K562 (cell line): ENCODE results near the gene CEP70. TPM values are rescaled to one million over a fixed set of nuclear protein-coding genes. Genes with fewer than 3 reads are reported as not detected.

Experiments used
- ATAC-seq: fragments of 200-7000 bp; cut with Tn5 transposase; 3 replicates; pipeline ENCODE4 v1.9.1; 2020; ENCODE audit warnings: moderate library complexity
- BruUV-seq: library from RNA; stranded (reverse); fragments of 400-500 nt; replicated peaks from 2 replicates; lab custom pipeline; 2021; lab: Mats Ljungman, UMichigan
- CTCF ChIA-PET: fragments of 300-600 bp; formaldehyde crosslinking; extraction: SDS; loops from one replicate; lab custom pipeline; 2021; ENCODE audit warnings: low intra/inter-chr PET ratio; lab: Yijun Ruan, JAX
- POLR2A ChIA-PET: fragments of 300-600, 350-650 bp; sonication (Branson Sonifier 250); formaldehyde crosslinking; extraction: SDS; loops from one replicate; lab custom pipeline; 2021; ENCODE audit warnings: antibody characterized with exemption, inconsistent platforms; lab: Yijun Ruan, JAX
- DNase-seq, 4 experiments: peaks; one replicate each; pipeline versions ENCODE4 v3.0.0 to v3.0.0-alpha.2; 2011 to 2018; ENCODE audit warnings: low spot score in 3 of 4, mixed read lengths in 3 of 4; ENCODE audit errors: extremely low read depth in 1 of 4
- FAIRE-seq: peaks from 2 replicates; lab custom pipeline; 2011; peaks lifted over from hg19 to GRCh38; lab: Jason Lieb, UNC
- H2AFZ ChIP-seq: 2 replicates; pipeline ENCODE4 v1.6.0; 2011; ENCODE audit warnings: low read depth, low read length, control low read depth, inconsistent platforms
- H3K27ac ChIP-seq: fragments of 200-600 bp; 3 replicates; pipeline ENCODE4 v1.8.0; 2011; ENCODE audit warnings: low read depth, mild to moderate bottlenecking, control low read depth, inconsistent platforms, low read length, moderate library complexity, mixed read lengths; ENCODE audit errors: extremely low read depth
- H3K27me3 ChIP-seq, 2 experiments: fragments of 300-600 bp in 1 of 2; 2 replicates in 1 of 2; 3 replicates in 1 of 2; pipeline versions ENCODE4 v1.6.0 to v1.8.0; 2011; ENCODE audit warnings: inconsistent platforms in 2 of 2, low read length in 2 of 2, mild to moderate bottlenecking in 1 of 2, mixed read lengths in 1 of 2, moderate library complexity in 1 of 2; ENCODE audit not compliant: control insufficient read depth in 2 of 2, insufficient read depth in 2 of 2
- H3K36me3 ChIP-seq: fragments of 300-600 bp; 3 replicates; pipeline ENCODE4 v1.8.0; 2011; ENCODE audit warnings: mild to moderate bottlenecking, low read length, inconsistent platforms; ENCODE audit not compliant: control insufficient read depth, insufficient read depth
- H3K4me1 ChIP-seq, 2 experiments: fragments of 200-600 bp in 1 of 2; replicated peaks in 1 of 2; 2 replicates in 1 of 2; 3 replicates in 1 of 2; pipeline versions ENCODE4 v1.5.1 to v1.8.0; 2011; ENCODE audit warnings: inconsistent platforms in 2 of 2, low read length in 2 of 2, mild to moderate bottlenecking in 1 of 2, mixed read lengths in 1 of 2, moderate library complexity in 1 of 2; ENCODE audit not compliant: control insufficient read depth in 2 of 2, insufficient read depth in 2 of 2
- H3K4me2 ChIP-seq: 2 replicates; pipeline ENCODE4 v1.6.1; 2011; ENCODE audit warnings: low read length, control low read depth, inconsistent platforms, mixed read lengths; ENCODE audit not compliant: insufficient read depth
- H3K4me3 ChIP-seq: fragments of 200-600 bp; sonication (generic), shearing (Covaris generic); 2 replicates; pipeline ENCODE4 v1.5.1; 2016; ENCODE audit warnings: control low read depth, inconsistent platforms
- H3K79me2 ChIP-seq: fragments of 200-600 bp; 3 replicates; pipeline ENCODE4 v1.8.0; 2011; ENCODE audit warnings: low read length, inconsistent platforms; ENCODE audit not compliant: control insufficient read depth, insufficient read depth
- H3K9ac ChIP-seq, 2 experiments: 2 replicates each; pipeline versions ENCODE4 v1.6.0 to v1.6.1; 2011; ENCODE audit warnings: low read depth in 2 of 2, low read length in 2 of 2, control low read depth in 1 of 2, inconsistent platforms in 1 of 2, mild to moderate bottlenecking in 1 of 2, mixed read lengths in 1 of 2; ENCODE audit not compliant: insufficient read depth in 1 of 2
- H3K9me1 ChIP-seq: one replicate; pipeline ENCODE4 v1.6.0; 2011; ENCODE audit warnings: inconsistent platforms, mild to moderate bottlenecking, low read length, moderate library complexity; ENCODE audit not compliant: control insufficient read depth, insufficient read depth
- H3K9me3 ChIP-seq: replicated peaks from 2 replicates; pipeline ENCODE4 v1.5.1; 2011; ENCODE audit warnings: low read depth, low read length, inconsistent platforms; ENCODE audit not compliant: control insufficient read depth, insufficient read depth
- H4K20me1 ChIP-seq: replicated peaks from 2 replicates; pipeline ENCODE4 v1.6.1; 2011; ENCODE audit warnings: low read length, inconsistent platforms, mixed read lengths; ENCODE audit not compliant: control insufficient read depth, insufficient read depth
- CXXC5 ChIP-seq: fragments of 250-450 bp; sonication (Bioruptor Pico); IDR thresholded peaks from 2 replicates; pipeline ENCODE4 v1.8.0; 2022; ENCODE audit warnings: inconsistent platforms, mild to moderate bottlenecking, moderate library complexity
- ESRRA ChIP-seq: fragments of 450-650 bp; IDR thresholded peaks from 2 replicates; pipeline ENCODE4 v1.6.1; 2014; ENCODE audit warnings: low read depth, mild to moderate bottlenecking, moderate library complexity, borderline replicate concordance
- ETV5 ChIP-seq: sonication (generic); formaldehyde crosslinking; IDR thresholded peaks from 2 replicates; pipeline ENCODE4 v1.4.0; 2020; ENCODE audit warnings: low read depth, mild to moderate bottlenecking, missing genetic modification reagents
- FOXA3 ChIP-seq, 2 experiments: fragments of 450-650 bp in 1 of 2; sonication (generic) in 1 of 2; formaldehyde crosslinking; IDR thresholded peaks in 1 of 2; conservative IDR thresholded peaks in 1 of 2; 2 replicates each; pipeline versions ENCODE4 v1.4.0 to v1.8.0; 2020 to 2022; ENCODE audit warnings: mild to moderate bottlenecking in 2 of 2, missing genetic modification reagents in 1 of 2
- HNRNPUL1 ChIP-seq: fragments of 200-400 bp; formaldehyde crosslinking; IDR thresholded peaks from 2 replicates; pipeline ENCODE4 v1.6.1; 2017; ENCODE audit warnings: low read length
- JUNB ChIP-seq: fragments of 450-650 bp; formaldehyde crosslinking; conservative IDR thresholded peaks from 2 replicates; pipeline ENCODE4 v1.4.0; 2020; ENCODE audit warnings: mild to moderate bottlenecking
- NR1H2 ChIP-seq: sonication (generic); formaldehyde crosslinking; IDR thresholded peaks from 2 replicates; pipeline ENCODE4 v1.4.0; 2020; ENCODE audit warnings: mild to moderate bottlenecking, missing genetic modification reagents
- POLR2B ChIP-seq: fragments of 450-650 bp; IDR thresholded peaks from 2 replicates; pipeline ENCODE4 v1.6.1; 2018; ENCODE audit warnings: low read depth; ENCODE audit not compliant: partially characterized antibody
- ZNF324 ChIP-seq: fragments of 250-450 bp; sonication (Bioruptor Pico); IDR thresholded peaks from 2 replicates; pipeline ENCODE4 v1.4.0; 2020; ENCODE audit warnings: mild to moderate bottlenecking
- ZNF41 ChIP-seq: fragments of 250-450 bp; sonication (Bioruptor Pico); conservative IDR thresholded peaks from 2 replicates; pipeline ENCODE4 v1.4.0; 2020; ENCODE audit warnings: mild to moderate bottlenecking
- ZNF589 ChIP-seq: fragments of 200-800 bp; sonication (Bioruptor generic); IDR thresholded peaks from 2 replicates; pipeline ENCODE4 v1.6.1; 2016; ENCODE audit warnings: low read depth, missing genetic modification characterization, missing compliant biosample characterization
- WGBS: fragments of 100-300 bp; shearing (Covaris generic); methylation state at CpG from one replicate; pipeline ENCODE4 v1.1.6; 2016; ENCODE audit warnings: low coverage, mixed read lengths; ENCODE audit not compliant: insufficient coverage; ENCODE audit errors: missing lambda C conversion rate; 5-methylcytosine and 5-hydroxymethylcytosine counted together
- in situ Hi-C: fragments of 300-500 bp; cut with MboI; formaldehyde crosslinking; loops from 4 replicates; pipeline ENCODE4 v1.15.0; 2018; ENCODE audit warnings: inconsistent platforms, mixed read lengths
- intact Hi-C: fragments of 100-400 bp; cut with micrococcal nuclease; formaldehyde crosslinking; loops from 2 replicates; pipeline ENCODE4 v1.14.2; 2022
- polyA plus RNA-seq, 8 experiments: library from polyadenylated mRNA; depleted of rRNA in 4 of 8; stranded (reverse) in 5 of 8; unstranded in 3 of 8; fragments of >200 nt; fragmentation: Nextera tagmentation in 2 of 8; fragmentation: Illumina TruSeq in 1 of 8; extraction: Ambion mirVana in 2 of 8; extraction: Trizol in 1 of 8; gene quantifications; 2 replicates each; pipeline versions ENCODE4 v1.2.1 to v1.2.3, GENCODE V29; 2011 to 2014; ENCODE audit warnings: inconsistent platforms in 1 of 8, missing spikeins in 1 of 8
- total RNA-seq, 7 experiments: library from RNA; depleted of rRNA in 6 of 7; stranded (reverse); fragments of >200 nt in 6 of 7; fragmentation: Illumina TruSeq in 2 of 7; extraction: Trizol in 2 of 7; gene quantifications; 2 replicates each; pipeline versions ENCODE4 v1.2.1 to v1.2.3, GENCODE V29; 2011 to 2021; ENCODE audit warnings: low replicate concordance in 1 of 7

CEP70 gene
- total and polyA plus RNA-seq, 9 of the 15 experiments (the other 6 are each of a cell fraction or from before 2014, with no cell fraction given), result 16.1 to 31.5 (median 23.4) TPM

- H3K9me3 ChIP-seq, result no peaks in the 10 kb centered on the region
- ChIA-PET CTCF (no interaction called here), POLR2A (interaction anchor here (0.8 kb wide), 1 partner anchor 263 kb away, joined by 3 read pairs; no protein-coding TSS in a partner anchor)
- peaks cover 6 to 46% of the 10 kb centered on the region in 2 experiments; a peak in 3 of 5 replicates for H3K27me3 ChIP-seq
- H3K9me1 ChIP-seq, result no peaks in the 10 kb centered on the region
- no peak overlapping the region for H3K9ac ChIP-seq
- H3K79me2 ChIP-seq, result no peaks in the 10 kb centered on the region
- 12% methylated on average over 3 of the region's 6 CpGs for WGBS
- BruUV-seq, result no TSS peak
- no peak overlapping the region for H3K4me3 ChIP-seq
- H3K4me2 ChIP-seq, result no peak overlapping the region
- H3K27ac ChIP-seq, result no peak overlapping the region
- DNase-seq (no peak), ATAC-seq (no peak)
- intact Hi-C loops (no loop called here), in situ Hi-C loops (no loop called here)
- H4K20me1 ChIP-seq, result no peaks in the 10 kb centered on the region
- H3K36me3 ChIP-seq, result no peaks in the 10 kb centered on the region
- H2AFZ ChIP-seq, result no peak overlapping the region
- peaks cover 0 to 6% of the 10 kb centered on the region in 2 experiments; a peak in 2 of 5 replicates for H3K4me1 ChIP-seq
- TF ChIP-seq NR1H2 (CRISPR knock-in tag) (no peak), CXXC5 (CRISPR knock-in tag) (no peak), ZNF589 (CRISPR knock-in tag) (no peak), HNRNPUL1 (no peak), ETV5 (CRISPR knock-in tag) (no peak), FOXA3 (CRISPR knock-in tag; conservative IDR thresholded peaks at IDR 0.05 in 1 of 2, IDR thresholded peaks at IDR 0.05 in 1 of 2) (no peak), JUNB (no peak), POLR2B (no peak), ZNF324 (CRISPR knock-in tag) (no peak), ESRRA (no peak), ZNF41 (CRISPR knock-in tag) (no peak)
- TF ChIP-seq, all 486 proteins: peak for 0
- FAIRE-seq, result no peak
Observed at GRCh38 chr3:138452436-138452835, 141.6 kb downstream of the CEP70 start.
